Keratinocyte (primary cell): ENCODE data around the gene CDC42BPG. TPM values are rescaled to one million over a fixed set of nuclear protein-coding genes. Genes with fewer than 3 reads are reported as not detected.

ENCODE experiments used
- DNase-seq: peaks from one replicate; pipeline ENCODE4 v3.0.0-alpha.2; 2011; ENCODE audit warnings: low read depth, missing footprints, low spot score
- FAIRE-seq: peaks from 2 replicates; lab custom pipeline; 2011; peaks lifted over from hg19 to GRCh38; lab: Jason Lieb, UNC
- H2AFZ ChIP-seq: 2 replicates; pipeline ENCODE4 v1.6.0; 2012; ENCODE audit warnings: low read length, control low read depth, inconsistent platforms; ENCODE audit not compliant: control insufficient read depth
- H3K27ac ChIP-seq: 2 replicates; pipeline ENCODE4 v1.5.1; 2011; ENCODE audit warnings: low read length; ENCODE audit not compliant: control insufficient read depth, insufficient read depth
- H3K27me3 ChIP-seq: 3 replicates; pipeline ENCODE4 v1.6.0; 2011; ENCODE audit warnings: low read length; ENCODE audit not compliant: control insufficient read depth, insufficient read depth; ENCODE audit errors: extremely low read depth
- H3K36me3 ChIP-seq, 2 experiments: 2 replicates in 1 of 2; 3 replicates in 1 of 2; pipeline ENCODE4 v1.5.1; 2011; ENCODE audit warnings: low read length in 2 of 2, mild to moderate bottlenecking in 1 of 2; ENCODE audit not compliant: control insufficient read depth in 2 of 2, insufficient read depth in 2 of 2; ENCODE audit errors: extremely low read depth in 1 of 2
- H3K4me1 ChIP-seq: 3 replicates; pipeline ENCODE4 v1.5.1; 2011; ENCODE audit warnings: low read length; ENCODE audit not compliant: control insufficient read depth, insufficient read depth; ENCODE audit errors: extremely low read depth
- H3K4me2 ChIP-seq: 3 replicates; pipeline ENCODE4 v1.6.0; 2011; ENCODE audit warnings: low read depth, low read length; ENCODE audit not compliant: control insufficient read depth, insufficient read depth; ENCODE audit errors: extremely low read depth
- H3K4me3 ChIP-seq, 3 experiments: fragments of 200-600 bp in 1 of 3; sonication (generic) in 1 of 3; 2 replicates in 2 of 3; 3 replicates in 1 of 3; pipeline ENCODE4 v1.5.1; 2011 to 2016; ENCODE audit warnings: low read length in 3 of 3, mild to moderate bottlenecking in 3 of 3, control low read depth in 2 of 3, inconsistent platforms in 1 of 3, low read depth in 1 of 3, mixed read lengths in 1 of 3, mixed run types in 1 of 3, moderate library complexity in 1 of 3; ENCODE audit not compliant: control insufficient read depth in 2 of 3, insufficient read depth in 2 of 3; ENCODE audit errors: extremely low read depth in 1 of 3
- H3K79me2 ChIP-seq: 2 replicates; pipeline ENCODE4 v1.6.0; 2012; ENCODE audit warnings: low read length; ENCODE audit not compliant: control insufficient read depth, insufficient read depth
- H3K9ac ChIP-seq: 3 replicates; pipeline ENCODE4 v1.6.0; 2011; ENCODE audit warnings: low read length; ENCODE audit not compliant: control insufficient read depth, insufficient read depth; ENCODE audit errors: extremely low read depth
- H3K9me1 ChIP-seq: 3 replicates; pipeline ENCODE4 v1.6.0; 2011; ENCODE audit warnings: low read length; ENCODE audit not compliant: control insufficient read depth, insufficient read depth; ENCODE audit errors: extremely low read depth
- H3K9me3 ChIP-seq: 2 replicates; pipeline ENCODE4 v1.5.1; 2012; ENCODE audit warnings: low read depth, low read length; ENCODE audit not compliant: control insufficient read depth
- H4K20me1 ChIP-seq: 3 replicates; pipeline ENCODE4 v1.6.0; 2011; ENCODE audit warnings: low read length; ENCODE audit not compliant: control insufficient read depth, insufficient read depth; ENCODE audit errors: extremely low read depth
- EZH2 ChIP-seq: IDR thresholded peaks from one replicate; pipeline ENCODE4 v1.6.1; 2012; ENCODE audit warnings: inconsistent platforms, mild to moderate bottlenecking, low read length, moderate library complexity
- dilution Hi-C: fragments of 300-500 bp; cut with MboI; formaldehyde crosslinking; loops from one replicate; pipeline ENCODE4 v1.7.0; 2020; ENCODE audit warnings: low sequenced_read_pairs; ENCODE audit not compliant: extremely low pct_ligation_motif_present
- polyA plus RNA-seq, 5 experiments: library from polyadenylated mRNA; depleted of rRNA in 3 of 5; stranded (reverse) in 3 of 5; stranded (forward) in 1 of 5; unstranded in 1 of 5; fragments of >200 nt; gene quantifications; 1 replicate in 1 of 5; 2 replicates in 3 of 5; 3 replicates in 1 of 5; pipeline versions ENCODE4 v1.2.1 to v1.2.3, GENCODE V29; 2011 to 2012; ENCODE audit warnings: missing spikeins in 2 of 5, low read depth in 1 of 5, low replicate concordance in 1 of 5
- TF ChIP-seq, protein P1 (sequence below), 3 experiments: IDR thresholded peaks in 1 of 3; conservative IDR thresholded peaks in 1 of 3; optimal IDR thresholded peaks in 1 of 3; 2 replicates in 2 of 3; 3 replicates in 1 of 3; pipeline versions ENCODE3 to v1.5.1; 2011; ENCODE audit warnings: low read length in 3 of 3, mild to moderate bottlenecking in 3 of 3, moderate library complexity in 2 of 3, control low read depth in 1 of 3, inconsistent platforms in 1 of 3; ENCODE audit not compliant: insufficient read depth in 2 of 3; ENCODE audit errors: extremely low read depth in 1 of 3

The CDC42BPG gene
- polyA plus RNA-seq, 1 donor (not counting 4 experiments of a cell fraction or from before 2014, with no cell fraction given) = 2.5 TPM

DNA sequence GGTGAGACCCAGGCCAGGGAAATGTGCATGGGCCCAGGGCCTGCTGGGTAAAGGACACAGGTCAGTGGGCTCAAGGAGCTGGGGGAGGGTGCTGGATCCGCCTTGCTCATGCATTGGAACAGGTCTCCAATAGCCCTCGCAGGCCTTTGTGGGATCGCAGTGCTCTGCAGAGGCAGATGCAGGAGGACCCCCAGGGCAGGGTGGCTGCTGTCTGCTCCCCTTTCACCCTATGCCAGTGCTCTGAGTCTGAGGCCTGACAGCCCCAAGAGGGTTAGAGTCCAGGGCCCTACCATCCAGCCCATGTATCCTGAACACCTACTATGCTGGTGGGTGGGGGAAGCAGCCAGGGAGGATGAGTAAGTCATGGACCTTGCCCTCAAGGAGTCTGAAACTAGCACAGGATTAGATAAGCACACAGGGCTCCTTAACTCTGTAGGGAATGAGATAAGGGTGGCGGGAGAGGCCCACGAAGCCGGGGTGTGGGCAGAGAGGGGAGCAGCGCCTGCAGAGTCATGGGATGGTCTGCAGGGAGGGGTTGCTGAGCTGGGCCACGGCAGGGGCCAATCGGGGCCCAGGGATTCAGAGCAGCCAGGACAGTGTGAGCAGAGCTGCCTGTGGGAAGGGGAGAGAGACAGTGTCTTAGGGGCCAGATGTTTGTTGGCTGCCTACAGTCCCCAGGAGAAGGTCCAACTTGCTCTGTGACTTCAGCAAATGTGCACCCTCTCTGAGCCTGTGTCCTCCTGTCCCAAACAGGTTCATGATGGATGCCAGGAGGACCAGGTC is 44.5 kb upstream of the CDC42BPG start:
- DNase-seq (no peak), FAIRE-seq (no peak)
- dilution Hi-C loops = no loop called here
- Histone ChIP-seq H3K27me3 (no peaks in the 10 kb centered on the region), H2AFZ (no peak overlapping the region), H3K9ac (no peak overlapping the region), H3K27ac (no peak overlapping the region), H3K4me3 (no peak overlapping the region), H3K79me2 (no peaks in the 10 kb centered on the region), H4K20me1 (no peaks in the 10 kb centered on the region), H3K4me2 (no peak overlapping the region), H3K4me1 (peaks cover 17% of the 10 kb centered on the region), H3K9me3 (no peaks in the 10 kb centered on the region), H3K36me3 (no peaks in the 10 kb centered on the region), H3K9me1 (peaks cover 2% of the 10 kb centered on the region)
- TF ChIP-seq, protein P1, sequence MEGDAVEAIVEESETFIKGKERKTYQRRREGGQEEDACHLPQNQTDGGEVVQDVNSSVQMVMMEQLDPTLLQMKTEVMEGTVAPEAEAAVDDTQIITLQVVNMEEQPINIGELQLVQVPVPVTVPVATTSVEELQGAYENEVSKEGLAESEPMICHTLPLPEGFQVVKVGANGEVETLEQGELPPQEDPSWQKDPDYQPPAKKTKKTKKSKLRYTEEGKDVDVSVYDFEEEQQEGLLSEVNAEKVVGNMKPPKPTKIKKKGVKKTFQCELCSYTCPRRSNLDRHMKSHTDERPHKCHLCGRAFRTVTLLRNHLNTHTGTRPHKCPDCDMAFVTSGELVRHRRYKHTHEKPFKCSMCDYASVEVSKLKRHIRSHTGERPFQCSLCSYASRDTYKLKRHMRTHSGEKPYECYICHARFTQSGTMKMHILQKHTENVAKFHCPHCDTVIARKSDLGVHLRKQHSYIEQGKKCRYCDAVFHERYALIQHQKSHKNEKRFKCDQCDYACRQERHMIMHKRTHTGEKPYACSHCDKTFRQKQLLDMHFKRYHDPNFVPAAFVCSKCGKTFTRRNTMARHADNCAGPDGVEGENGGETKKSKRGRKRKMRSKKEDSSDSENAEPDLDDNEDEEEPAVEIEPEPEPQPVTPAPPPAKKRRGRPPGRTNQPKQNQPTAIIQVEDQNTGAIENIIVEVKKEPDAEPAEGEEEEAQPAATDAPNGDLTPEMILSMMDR (optimal IDR thresholded peaks at IDR 0.05 in 1 of 3, IDR thresholded peaks at IDR 0.05 in 1 of 3, conservative IDR thresholded peaks at IDR 0.05 in 1 of 3; ENCODE audit: extremely low read depth in 1 of 3, insufficient read depth in 2 of 3, low read length in 3 of 3) = no peak
- no peak for TF ChIP-seq EZH2

DNA sequence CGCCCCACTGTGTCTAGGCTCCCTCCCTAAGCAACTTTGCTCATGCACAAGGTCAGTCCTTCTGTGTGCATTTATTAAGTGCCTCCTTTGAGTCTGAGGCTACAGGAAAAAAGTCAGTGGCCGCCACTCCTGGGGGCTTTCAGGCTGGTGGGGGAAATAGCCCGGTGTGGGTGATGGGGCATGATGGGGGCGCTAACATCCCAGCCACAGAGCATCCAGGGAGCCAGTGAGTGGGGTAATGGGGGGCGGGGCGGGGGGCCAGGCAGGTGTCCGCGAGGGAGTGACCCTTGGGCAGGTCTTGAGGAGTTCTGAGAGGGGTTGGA is 43.9 kb upstream of the CDC42BPG start:
- Histone ChIP-seq H3K4me3 (no peak overlapping the region), H3K79me2 (no peaks in the 10 kb centered on the region), H3K36me3 (no peaks in the 10 kb centered on the region), H2AFZ (peak overlapping the region; percentile 96), H3K9me3 (no peaks in the 10 kb centered on the region), H3K9me1 (peaks cover 2% of the 10 kb centered on the region), H3K27ac (no peak overlapping the region), H3K4me2 (no peak overlapping the region), H3K27me3 (no peaks in the 10 kb centered on the region), H3K4me1 (peaks cover 17% of the 10 kb centered on the region), H4K20me1 (no peaks in the 10 kb centered on the region), H3K9ac (no peak overlapping the region)
- dilution Hi-C loops = no loop called here
- DNase-seq (no peak), FAIRE-seq (no peak)
- TF ChIP-seq EZH2 = no peak
